ENCODE measurements around the gene ACP2.

GRCh38 chr11:47282462-47282861, 33.8 kb upstream of the ACP2 start:
- TF ChIP-seq CTCF (conservative IDR thresholded peaks at IDR 0.05 in 1 of 2, IDR thresholded peaks at IDR 0.05 in 1 of 2; ENCODE audit: extremely low read depth in 1 of 2, insufficient read depth in 1 of 2, low read depth in 1 of 2, low read length in 2 of 2) (no peak), EZH2 (IDR thresholded peaks at IDR 0.05; ENCODE audit: borderline replicate concordance, low read length) (no peak)
